ENCODE results near the gene DNAJB7. TPM values are rescaled to one million over a fixed set of nuclear protein-coding genes. Genes with fewer than 3 reads are reported as not detected.
"Not testable (repeated sequence)": the region's sequence is repeated elsewhere in the genome, so short reads cannot be mapped to it uniquely, and the experiment has no call there.

DNAJB7 gene
- total RNA-seq, 1 experiment from 2014 or later, result not detected

DNA sequence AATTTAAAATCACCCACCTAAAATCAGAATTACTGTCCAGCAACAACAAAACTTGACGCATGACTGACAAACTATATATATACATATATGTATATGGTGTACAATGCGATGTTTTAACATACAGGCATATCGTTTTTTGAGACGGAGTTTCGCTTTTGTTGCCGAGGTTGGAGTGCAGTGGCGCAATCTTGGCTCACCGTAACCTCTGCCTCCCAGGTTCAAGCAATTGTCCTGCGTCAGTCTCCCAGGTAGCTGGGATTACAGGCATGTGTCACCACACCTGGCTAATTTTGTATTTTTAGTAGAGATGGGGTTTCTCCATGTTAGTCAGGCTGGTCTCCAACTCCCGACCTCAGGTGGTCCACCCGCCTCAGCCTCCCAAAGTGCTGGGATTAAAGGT is 16.1 kb downstream of the DNAJB7 start:
- not testable (repeated sequence) for DNase-seq (ENCODE audit: extremely low read depth, low read depth)

- DNase-seq (ENCODE audit: extremely low read depth, low read depth), result no peak
Observed at GRCh38 chr22:40844951-40845350, 17.0 kb downstream of the DNAJB7 start.

GRCh38 chr22:40838486-40838885 is 23.4 kb downstream of the DNAJB7 start:
- DNase-seq (ENCODE audit: extremely low read depth, low read depth), result no peak

DNA sequence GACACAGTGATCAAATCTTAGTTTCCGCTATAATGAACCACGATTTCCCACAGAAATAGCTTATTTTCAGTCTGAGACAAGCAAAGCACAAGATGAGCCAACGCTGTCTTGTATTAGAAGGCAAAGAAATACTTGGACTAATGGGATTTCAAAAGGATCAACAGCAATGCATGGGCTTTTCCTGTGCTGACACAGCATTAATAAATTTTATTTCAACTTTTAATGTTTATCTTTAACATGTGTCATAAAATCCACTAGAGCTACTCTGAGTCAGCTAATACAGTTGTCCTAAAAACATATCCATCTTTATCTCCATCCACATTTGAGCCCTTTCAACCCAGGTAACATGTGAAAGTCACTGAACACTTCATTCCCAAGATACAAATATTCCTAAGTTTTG is 27.3 kb downstream of the DNAJB7 start:
- DNase-seq (ENCODE audit: extremely low read depth, low read depth), result no peak

- no peak for DNase-seq (ENCODE audit: extremely low read depth, low read depth)
Observed at GRCh38 chr22:40829131-40829530, 32.8 kb downstream of the DNAJB7 start.

DNA sequence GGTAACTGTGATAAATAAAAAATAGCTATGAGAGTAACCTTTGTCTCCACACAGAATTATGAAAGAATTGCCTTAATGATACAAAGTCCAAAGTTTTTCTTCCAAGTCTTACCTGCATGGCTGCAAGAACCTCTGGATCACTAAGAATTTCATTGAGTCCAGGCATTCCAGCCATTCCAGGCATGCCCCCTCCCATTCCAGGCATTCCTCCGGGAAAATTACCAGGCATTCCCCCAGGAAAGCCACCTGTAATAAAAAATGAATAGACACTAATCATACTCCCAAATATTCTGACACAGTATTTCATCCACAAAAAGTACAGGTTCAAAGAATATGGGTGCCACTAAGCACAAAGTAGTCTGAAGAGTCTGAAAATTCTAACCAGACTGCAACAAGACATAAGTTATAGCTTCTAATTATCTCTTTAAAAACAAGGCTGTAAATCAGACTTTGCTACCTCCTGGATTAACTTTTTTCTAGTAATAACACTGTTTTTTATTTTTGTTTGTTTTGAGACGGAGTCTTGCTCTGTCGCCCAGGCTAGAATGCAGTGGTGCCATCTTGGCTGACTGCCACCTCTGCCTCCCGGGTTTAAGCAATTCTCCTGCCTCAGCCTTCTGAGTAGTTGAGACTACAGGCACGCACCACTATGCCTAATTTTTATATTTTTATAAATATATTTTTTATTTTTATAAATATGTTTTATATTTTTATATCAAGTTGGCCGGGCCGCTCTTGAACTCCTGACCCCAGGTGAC is 34.8 kb downstream of the DNAJB7 start:
- no peak for DNase-seq (ENCODE audit: extremely low read depth, low read depth)

DNA sequence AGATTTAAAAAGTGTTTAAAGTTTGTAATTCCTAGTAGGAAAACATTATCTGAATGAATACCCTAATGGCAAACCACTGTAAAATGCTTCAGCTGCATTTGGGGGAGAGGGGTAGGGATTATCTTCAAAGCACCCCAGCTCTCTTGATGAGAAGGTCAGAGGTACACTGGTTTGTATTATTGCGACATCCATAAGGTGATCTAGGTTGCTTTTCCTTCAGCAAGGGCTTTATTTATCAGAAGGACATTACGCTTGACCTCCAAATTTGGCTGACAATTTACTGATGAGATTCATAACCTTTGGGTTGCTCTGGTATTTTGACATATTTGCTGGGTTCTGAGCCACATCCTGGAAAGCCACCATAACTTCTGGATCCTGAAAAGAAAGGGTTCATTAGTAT is 35.6 kb downstream of the DNAJB7 start:
- not testable (repeated sequence) for DNase-seq (ENCODE audit: extremely low read depth, low read depth)

DNA sequence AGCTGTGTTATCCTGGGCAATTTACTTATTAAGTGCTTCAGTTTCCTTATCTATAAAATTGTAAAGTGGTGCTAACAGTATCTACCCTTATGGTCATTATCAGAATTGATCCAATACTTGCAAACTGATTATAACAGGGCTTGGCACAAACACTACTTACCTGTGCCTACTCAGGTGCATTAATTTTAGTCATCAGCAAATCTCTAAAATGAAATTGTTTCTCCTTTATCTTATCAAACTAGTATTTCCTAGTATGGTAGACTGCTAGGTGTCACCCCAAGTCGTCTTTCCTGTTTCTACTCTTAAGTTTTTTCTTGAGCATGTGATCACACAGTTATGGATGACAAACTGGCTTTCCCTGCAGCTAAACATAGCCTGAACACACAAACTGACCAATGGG is 38.5 kb downstream of the DNAJB7 start:
- no peak for DNase-seq (ENCODE audit: extremely low read depth, low read depth)

- DNase-seq (ENCODE audit: extremely low read depth, low read depth), result no peak
Observed at GRCh38 chr22:40819599-40820140, 42.2 kb downstream of the DNAJB7 start.

DNA sequence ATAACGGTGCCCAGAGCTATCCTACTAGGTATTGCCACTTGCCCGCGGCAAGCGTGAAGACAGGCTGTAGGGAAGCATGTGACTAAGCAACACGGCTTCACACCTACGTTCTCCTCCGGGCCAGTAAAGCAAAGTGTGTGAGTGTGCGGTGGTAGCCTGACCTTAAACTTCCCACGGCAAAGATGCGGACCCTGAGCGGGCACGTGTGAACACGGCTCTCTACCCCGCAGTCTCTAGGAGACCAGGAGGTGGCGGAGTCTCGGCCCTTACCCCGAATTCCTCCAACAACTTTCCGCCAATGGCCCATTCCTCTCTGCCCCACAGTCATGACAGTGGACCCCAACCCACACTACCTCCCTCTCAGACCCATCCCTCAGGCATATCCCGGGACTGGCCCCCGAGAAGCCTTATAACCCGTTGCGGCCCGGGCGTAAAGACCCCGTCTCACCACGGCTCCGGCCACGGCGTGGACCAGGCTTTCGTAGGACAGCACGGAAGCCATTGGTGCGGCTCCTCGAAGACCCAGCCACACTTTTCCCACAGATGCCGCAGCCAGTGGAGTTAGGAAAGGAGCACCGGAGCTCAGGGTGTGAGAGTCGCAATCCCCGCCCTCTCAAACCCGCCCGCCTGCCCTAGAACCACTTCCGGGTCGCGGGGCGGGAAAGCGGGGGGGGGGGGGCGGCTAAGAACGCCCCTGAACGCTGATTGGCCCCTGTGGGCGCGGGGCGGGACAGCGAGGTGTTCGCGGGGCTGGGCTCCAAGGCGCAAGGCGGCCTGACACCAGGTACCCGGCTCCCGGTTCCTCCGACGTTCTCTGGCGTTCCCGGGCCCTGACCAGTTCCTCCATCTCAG is 42.9 kb downstream of the DNAJB7 start, which contains the start of gene SLC25A17:
Gene SLC25A17 (minus strand): TSS at position 600 of the 852 bp plus-strand sequence. CDS start 98 bp downstream, at position 502.
- peak; percentile 73 for DNase-seq (ENCODE audit: extremely low read depth, low read depth)

- no peak for DNase-seq (ENCODE audit: extremely low read depth, low read depth)
Observed at GRCh38 chr22:40818192-40818746, 43.6 kb downstream of the DNAJB7 start.

DNA sequence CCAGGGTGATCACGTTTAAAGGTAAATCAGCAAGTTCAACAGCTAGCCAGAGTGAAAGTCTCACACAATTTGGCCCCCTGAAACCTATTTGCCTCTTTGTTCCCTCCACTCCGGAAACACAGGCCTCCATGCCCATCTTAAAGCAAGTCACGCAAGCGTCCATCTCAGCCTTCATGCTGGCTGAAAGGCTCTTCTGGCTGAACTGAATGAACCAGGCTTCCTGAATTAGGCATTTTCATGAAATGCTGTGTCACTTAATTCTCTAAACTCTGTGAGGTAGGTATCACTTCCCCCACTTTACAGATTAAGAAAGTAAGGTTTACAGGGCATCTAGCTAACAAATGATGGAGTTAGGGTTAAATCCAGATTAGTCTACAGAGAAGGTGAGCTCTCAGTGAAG is 44.2 kb downstream of the DNAJB7 start:
- no peak for DNase-seq (ENCODE audit: extremely low read depth, low read depth)

GRCh38 chr22:40813912-40814315 is 48.0 kb downstream of the DNAJB7 start:
- DNase-seq (ENCODE audit: extremely low read depth, low read depth), result no peak

Small RNA genes lying within 50 kb of the gene (small RNA-seq; reads per million reads assigned to genes)
- 0 to 0.23 reads per million in 2 experiments for gene MIR4766

Other genes starting within 250 kb of the DNAJB7 start
- gene MRTFA, start 225.4 kb downstream of the DNAJB7 start, total RNA-seq (2014; rRNA removed; shearing (Covaris generic)), result 5.7 and 8.3 TPM in 2 replicates
- not detected in 2 replicates for gene MCHR1, start 182.6 kb downstream of the DNAJB7 start, total RNA-seq (2014; rRNA removed; shearing (Covaris generic))
- 35.9 and 36.8 TPM in 2 replicates for gene SLC25A17, start 42.8 kb downstream of the DNAJB7 start, total RNA-seq (2014; rRNA removed; shearing (Covaris generic))
- 156 and 178 TPM in 2 replicates for gene ST13, start 5.5 kb downstream of the DNAJB7 start, total RNA-seq (2014; rRNA removed; shearing (Covaris generic))
- gene XPNPEP3, start 5.0 kb downstream of the DNAJB7 start, total RNA-seq (2014; rRNA removed; shearing (Covaris generic)), result 15.1 and 15.2 TPM in 2 replicates
- 27.7 and 30.6 TPM in 2 replicates for gene RBX1, start 89.3 kb upstream of the DNAJB7 start, total RNA-seq (2014; rRNA removed; shearing (Covaris generic))
- 22.3 TPM in 2 replicates for gene EP300, start 230.5 kb upstream of the DNAJB7 start, total RNA-seq (2014; rRNA removed; shearing (Covaris generic))

Data from NCI-H460 (cell line).